ENCODE data around the gene FBXO27. TPM values are rescaled to one million over a fixed set of nuclear protein-coding genes. Genes with fewer than 3 reads are reported as not detected.

The FBXO27 gene
- total and polyA plus RNA-seq, 2 experiments from 2014 or later, result 6.2 to 13.7 TPM

- peaks cover 39% of the 10 kb centered on the region for H3K36me3 Mint-ChIP-seq (ENCODE audit: low read depth)
- peak overlapping the region; percentile 7; the same call in 1 of the 2 replicates for H3K27ac ChIP-seq (ENCODE audit: low read depth)
- ATAC-seq, result peak; percentile 89
These were observed 834 bp downstream of the FBXO27 start for GRCh38 chr19:39031368-39032062.

More at GRCh38 chr19:39031368-39032062, 834 bp downstream of the FBXO27 start:
- Histone ChIP-seq H3K4me3 (peak overlapping the region; percentile 86), H4K20me1 (replicated peaks; ENCODE audit: insufficient read depth) (no peaks in the 10 kb centered on the region), H3K9me2 (ENCODE audit: insufficient read depth) (no peaks in the 10 kb centered on the region), H3K79me2 (replicated peaks; ENCODE audit: insufficient read depth) (no peaks in the 10 kb centered on the region), H3K4me2 (peak overlapping the region; percentile 80), H3F3A (replicated peaks; ENCODE audit: low read depth) (no peaks in the 10 kb centered on the region), H2AFZ (peak overlapping the region; percentile 43), H3K4me1 (ENCODE audit: insufficient read depth) (peaks cover 18% of the 10 kb centered on the region), H3K36me3 (ENCODE audit: insufficient read depth) (peaks cover 9% of the 10 kb centered on the region; the same call in 1 of the 2 replicates), H3K27me3 (ENCODE audit: insufficient read depth) (no peaks in the 10 kb centered on the region)
- DNase-seq (ENCODE audit: low spot score), result peak; percentile 99
- peaks cover 15% of the 10 kb centered on the region for H3K9me3 Mint-ChIP-seq
- no peak for TF ChIP-seq CTCF (conservative IDR thresholded peaks at IDR 0.05; ENCODE audit: low read depth in 2 of 2)
- TF ChIP-seq NANOG (IDR thresholded peaks at IDR 0.05; ENCODE audit: borderline replicate concordance), result no peak
- peak; percentile 25 for TF ChIP-seq REST (IDR thresholded peaks at IDR 0.05; ENCODE audit: unreplicated experiment)
- TF ChIP-seq ZNF331 (CRISPR knock-in tag; IDR thresholded peaks at IDR 0.05; ENCODE audit: low read depth), result no peak
- TF ChIP-seq ZNF114 (CRISPR knock-in tag; IDR thresholded peaks at IDR 0.05), result no peak
- no peak for TF ChIP-seq CREB1 (CRISPR knock-in tag; IDR thresholded peaks at IDR 0.05; ENCODE audit: low read depth)
- no peak for TF ChIP-seq STAT1 (IDR thresholded peaks at IDR 0.05; ENCODE audit: unreplicated experiment)
- peak; percentile 43 for TF ChIP-seq ETS1 (IDR thresholded peaks at IDR 0.05)
- TF ChIP-seq EZH2 (IDR thresholded peaks at IDR 0.05; ENCODE audit: low read depth, unreplicated experiment), result no peak
- no peak for TF ChIP-seq EZH2phosphoT487 (IDR thresholded peaks at IDR 0.05; ENCODE audit: unreplicated experiment)
- no peak for TF ChIP-seq JUNB (IDR thresholded peaks at IDR 0.05; ENCODE audit: unreplicated experiment)
- peak; percentile 87 for TF ChIP-seq POLR2AphosphoS5 (IDR thresholded peaks at IDR 0.05; ENCODE audit: low read depth)
- TF ChIP-seq ZNF462 (CRISPR knock-in tag; IDR thresholded peaks at IDR 0.05), result no peak
- H3K4me3 Mint-ChIP-seq, result peak overlapping the region; percentile 78
- H3K27me3 Mint-ChIP-seq (ENCODE audit: insufficient read depth, low read depth, poor library complexity), result peaks cover 4% of the 10 kb centered on the region
- H3K27ac Mint-ChIP-seq, result peak overlapping the region; percentile 70; the same call in 1 of the 2 replicates
- peaks cover 14% of the 10 kb centered on the region; the same call in 1 of the 3 replicates for H3K4me1 Mint-ChIP-seq

All from GM23338 (cell line).